Activated CD8-positive, alpha-beta T cell treated with anti-CD3 and anti-CD28 coated beads for 36 hours (primary cell): ENCODE data around the gene LYSMD3. TPM values are rescaled to one million over a fixed set of nuclear protein-coding genes. Genes with fewer than 3 reads are reported as not detected.

ENCODE experiments used
- ATAC-seq: fragments of 200-7000 bp; cut with Tn5 transposase; one replicate; pipeline ENCODE4 v1.10.0; 2021; ENCODE audit warnings: mild to moderate bottlenecking, moderate library complexity
- CTCF ChIA-PET: fragments of 350-600 bp; sonication (Branson Sonifier 250); formaldehyde crosslinking; loops from one replicate; lab custom pipeline; 2021; ENCODE audit warnings: antibody characterized with exemption; lab: Charles Lee
- POLR2A ChIA-PET: fragments of 350-600 bp; sonication (Branson Sonifier 250); formaldehyde crosslinking; loops from one replicate; lab custom pipeline; 2021; ENCODE audit warnings: antibody characterized with exemption; lab: Charles Lee
- DNase-seq: peaks from one replicate; pipeline ENCODE4 v3.0.0-alpha.2; 2020
- H3K27ac Mint-ChIP-seq: one replicate; pipeline ENCODE4 v1.8.0; 2021; ENCODE audit warnings: mild to moderate bottlenecking, mixed read lengths
- H3K27me3 Mint-ChIP-seq: one replicate; pipeline ENCODE4 v1.8.0; 2021; ENCODE audit warnings: mixed read lengths
- H3K36me3 Mint-ChIP-seq: one replicate; pipeline ENCODE4 v1.8.0; 2021; ENCODE audit warnings: low read depth, mixed read lengths
- H3K4me1 Mint-ChIP-seq: one replicate; pipeline ENCODE4 v1.8.0; 2021; ENCODE audit warnings: low read depth, mixed read lengths
- H3K4me3 Mint-ChIP-seq: one replicate; pipeline ENCODE4 v1.8.0; 2021; ENCODE audit warnings: mild to moderate bottlenecking, moderate library complexity, mixed read lengths
- H3K9me3 Mint-ChIP-seq: one replicate; pipeline ENCODE4 v1.8.0; 2021; ENCODE audit warnings: mixed read lengths
- intact Hi-C: fragments of 100-400 bp; cut with micrococcal nuclease; formaldehyde crosslinking; loops from one replicate; pipeline ENCODE4 v1.10.0; 2022
- total RNA-seq, 2 experiments: library from RNA; stranded (reverse); gene quantifications; one replicate each; pipeline ENCODE4 v1.2.3, GENCODE V29; 2021
- TF ChIP-seq, protein P1 (sequence below): fragments of 200-600 bp; IDR thresholded peaks from one replicate; pipeline ENCODE4 v1.8.0; 2022; ENCODE audit warnings: antibody characterized with exemption, mild to moderate bottlenecking

The LYSMD3 gene
- total RNA-seq, 2 experiments from 2014 or later, result 14.2 to 14.7 TPM

DNA sequence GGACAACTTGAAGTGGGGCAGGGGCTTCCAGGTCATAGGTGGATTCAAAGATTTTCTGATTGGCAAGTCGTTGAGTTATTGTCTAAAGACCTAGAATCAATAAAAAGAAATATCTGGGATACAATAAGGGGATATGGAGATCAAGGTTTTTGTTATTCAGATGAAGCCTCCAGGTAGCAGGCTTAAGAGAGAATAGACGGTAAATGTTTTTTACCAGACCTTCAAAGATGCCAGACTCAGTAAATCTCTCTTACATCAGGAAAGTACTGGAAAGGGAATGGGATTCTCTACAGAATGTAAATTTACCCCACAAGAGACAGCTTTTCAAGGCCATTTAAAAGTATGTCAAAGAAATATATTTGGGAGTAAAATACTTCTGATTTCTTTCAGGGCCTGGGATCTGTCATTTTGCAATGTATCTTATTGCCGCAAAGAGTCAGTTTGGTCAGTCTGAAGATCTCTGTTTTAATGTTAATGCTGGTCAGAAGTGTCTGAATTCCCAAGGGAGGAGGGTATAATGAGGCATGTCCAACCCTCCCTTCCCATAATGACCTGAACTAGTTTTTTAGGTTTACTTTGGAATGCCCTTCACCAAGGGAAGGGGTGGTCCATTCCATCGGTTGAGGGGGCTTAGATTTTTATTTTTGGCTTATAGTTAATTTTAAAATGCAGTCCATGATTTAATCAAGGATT is 13.6 kb upstream of the LYSMD3 start:
- no peak overlapping the region for H3K4me3 Mint-ChIP-seq
- H3K27ac Mint-ChIP-seq, result no peak overlapping the region
- DNase-seq, result no peak
- no peaks in the 10 kb centered on the region for H3K9me3 Mint-ChIP-seq
- intact Hi-C loops, result no loop called here
- H3K4me1 Mint-ChIP-seq, result no peaks in the 10 kb centered on the region
- ChIA-PET POLR2A (no interaction called here), CTCF (interaction anchor here (2.1 kb wide), 1 partner anchor 13 kb away, joined by 7 read pairs; the partner anchor contains the start of gene LYSMD3)
- ATAC-seq, result no peak
- H3K36me3 Mint-ChIP-seq, result no peaks in the 10 kb centered on the region
- TF ChIP-seq, protein P1, sequence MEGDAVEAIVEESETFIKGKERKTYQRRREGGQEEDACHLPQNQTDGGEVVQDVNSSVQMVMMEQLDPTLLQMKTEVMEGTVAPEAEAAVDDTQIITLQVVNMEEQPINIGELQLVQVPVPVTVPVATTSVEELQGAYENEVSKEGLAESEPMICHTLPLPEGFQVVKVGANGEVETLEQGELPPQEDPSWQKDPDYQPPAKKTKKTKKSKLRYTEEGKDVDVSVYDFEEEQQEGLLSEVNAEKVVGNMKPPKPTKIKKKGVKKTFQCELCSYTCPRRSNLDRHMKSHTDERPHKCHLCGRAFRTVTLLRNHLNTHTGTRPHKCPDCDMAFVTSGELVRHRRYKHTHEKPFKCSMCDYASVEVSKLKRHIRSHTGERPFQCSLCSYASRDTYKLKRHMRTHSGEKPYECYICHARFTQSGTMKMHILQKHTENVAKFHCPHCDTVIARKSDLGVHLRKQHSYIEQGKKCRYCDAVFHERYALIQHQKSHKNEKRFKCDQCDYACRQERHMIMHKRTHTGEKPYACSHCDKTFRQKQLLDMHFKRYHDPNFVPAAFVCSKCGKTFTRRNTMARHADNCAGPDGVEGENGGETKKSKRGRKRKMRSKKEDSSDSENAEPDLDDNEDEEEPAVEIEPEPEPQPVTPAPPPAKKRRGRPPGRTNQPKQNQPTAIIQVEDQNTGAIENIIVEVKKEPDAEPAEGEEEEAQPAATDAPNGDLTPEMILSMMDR, result no peak
- peaks cover 18% of the 10 kb centered on the region for H3K27me3 Mint-ChIP-seq

- ChIA-PET POLR2A (no interaction called here), CTCF (no interaction called here)
- Mint-ChIP-seq H3K9me3 (no peaks in the 10 kb centered on the region), H3K27ac (no peak overlapping the region), H3K27me3 (peaks cover 19% of the 10 kb centered on the region), H3K4me3 (no peak overlapping the region), H3K4me1 (no peaks in the 10 kb centered on the region), H3K36me3 (no peaks in the 10 kb centered on the region)
- no peak for ATAC-seq
- no peak for DNase-seq
- TF ChIP-seq, protein P1, result no peak
- intact Hi-C loops, result no loop called here
These were observed 5.5 kb upstream of the LYSMD3 start for GRCh38 chr5:90534922-90535321.

- POLR2A ChIA-PET, result no interaction called here
- Mint-ChIP-seq H3K27ac (no peak overlapping the region), H3K4me1 (no peaks in the 10 kb centered on the region), H3K9me3 (no peaks in the 10 kb centered on the region), H3K4me3 (no peak overlapping the region), H3K27me3 (peaks cover 17% of the 10 kb centered on the region), H3K36me3 (no peaks in the 10 kb centered on the region)
- DNase-seq (no peak), ATAC-seq (no peak)
- CTCF ChIA-PET, result interaction anchor here (1.2 kb wide), 1 partner anchor 94 kb away, joined by 3 read pairs; no protein-coding TSS in a partner anchor
- intact Hi-C loops, result no loop called here
- TF ChIP-seq, protein P1, result no peak
These were observed 4.4 kb upstream of the LYSMD3 start for GRCh38 chr5:90533794-90534193.

DNA sequence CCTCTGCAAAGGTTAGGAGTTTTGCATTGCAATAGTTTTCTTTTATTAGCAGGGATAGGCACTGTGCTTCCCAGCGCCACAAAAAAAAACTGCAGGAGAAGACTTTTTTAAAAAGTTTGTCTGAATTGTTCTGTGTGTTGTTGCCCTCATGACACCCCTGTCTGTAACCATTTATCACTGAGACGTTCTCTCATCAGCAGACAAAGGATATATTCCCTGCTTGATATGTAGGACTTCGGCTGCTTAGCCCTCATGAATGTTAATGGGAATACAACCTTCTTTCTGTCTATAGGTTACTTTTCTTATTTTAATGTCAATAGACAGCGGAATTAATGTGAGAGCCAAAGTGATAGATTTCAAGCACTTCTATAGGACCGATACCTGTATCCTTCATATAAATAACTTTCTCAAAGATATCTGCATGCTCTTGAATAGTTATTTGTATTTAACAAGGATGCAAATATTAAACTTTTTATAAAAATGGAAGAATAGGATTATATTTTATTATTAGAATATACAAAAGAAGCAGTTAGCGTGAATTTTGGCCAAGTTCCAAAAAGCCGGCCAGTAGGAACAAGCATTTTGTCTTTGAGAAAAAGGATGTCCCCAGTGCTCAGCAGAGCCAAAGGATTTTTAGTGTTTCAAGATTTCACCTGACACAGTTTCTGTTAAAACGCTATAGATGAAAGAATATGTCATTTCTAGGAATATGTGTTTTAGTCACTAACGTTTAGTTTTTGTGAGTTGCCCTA is 1.5 kb upstream of the LYSMD3 start:
- ATAC-seq (no peak), DNase-seq (no peak)
- Mint-ChIP-seq H3K27me3 (peaks cover 15% of the 10 kb centered on the region), H3K27ac (no peak overlapping the region), H3K36me3 (peaks cover 7% of the 10 kb centered on the region), H3K9me3 (no peaks in the 10 kb centered on the region), H3K4me3 (no peak overlapping the region), H3K4me1 (peaks cover 20% of the 10 kb centered on the region)
- CTCF ChIA-PET, result interaction anchor here (0.6 to 3.6 kb wide), 13 partner anchors 11 to 252 kb away, joined by 3 to 50 read pairs (median 6); partner anchors contain the start of genes CETN3, MBLAC2 and POLR3G
- TF ChIP-seq, protein P1, result no peak
- POLR2A ChIA-PET, result no interaction called here
- intact Hi-C loops, result no loop called here
